IMR-90 (cell line): ENCODE measurements around the gene EOLA2. TPM values are rescaled to one million over a fixed set of nuclear protein-coding genes. Genes with fewer than 3 reads are reported as not detected.

Experiments used
- ATAC-seq: fragments of 200-7000 bp; cut with Tn5 transposase; 2 replicates; pipeline ENCODE4 v1.9.1; 2020; ENCODE audit warnings: low read depth, mild to moderate bottlenecking, moderate library complexity
- BruUV-seq: library from RNA; stranded (reverse); fragments of 400-500 nt; replicated peaks from 2 replicates; lab custom pipeline; 2021; lab: Mats Ljungman, UMichigan
- CTCF ChIA-PET: fragments of 300-600 bp; formaldehyde crosslinking; extraction: SDS; loops from one replicate; lab custom pipeline; 2021; ENCODE audit warnings: antibody characterized with exemption; lab: Yijun Ruan, JAX
- POLR2A ChIA-PET: fragments of 300-600 bp; sonication (Branson Sonifier 250); formaldehyde crosslinking; loops from one replicate; lab custom pipeline; 2022; ENCODE audit warnings: antibody characterized with exemption; ENCODE audit not compliant: unreplicated experiment; lab: Charles Lee
- DNase-seq: peaks from one replicate; pipeline ENCODE4 v3.0.0; 2013
- H2AFZ ChIP-seq: replicated peaks from 2 replicates; pipeline ENCODE3; 2013; ENCODE audit warnings: low read length, mild to moderate bottlenecking; ENCODE audit not compliant: poor library complexity
- H2AK5ac ChIP-seq: 2 replicates; pipeline ENCODE4 v1.6.1; 2013; ENCODE audit warnings: low read depth, low read length, inconsistent platforms
- H2AK9ac ChIP-seq: replicated peaks from 2 replicates; pipeline ENCODE3; 2013; ENCODE audit warnings: mild to moderate bottlenecking, low read depth, low read length, moderate library complexity; ENCODE audit not compliant: poor library complexity
- H2BK120ac ChIP-seq: 2 replicates; pipeline ENCODE4 v1.6.1; 2013; ENCODE audit warnings: low read depth, low read length, inconsistent platforms
- H2BK15ac ChIP-seq: 3 replicates; pipeline ENCODE4 v1.6.1; 2013; ENCODE audit warnings: low read depth, low read length, inconsistent platforms
- H2BK20ac ChIP-seq: 2 replicates; pipeline ENCODE4 v1.6.1; 2013; ENCODE audit warnings: low read depth, mild to moderate bottlenecking, inconsistent platforms, low read length, moderate library complexity
- H2BK5ac ChIP-seq: 2 replicates; pipeline ENCODE4 v1.6.1; 2013; ENCODE audit warnings: mild to moderate bottlenecking, low read depth, low read length, inconsistent platforms; ENCODE audit not compliant: poor library complexity, severe bottlenecking
- H3K14ac ChIP-seq: replicated peaks from 2 replicates; pipeline ENCODE4 v1.6.1; 2013; ENCODE audit warnings: low read depth, low read length, inconsistent platforms
- H3K18ac ChIP-seq: 2 replicates; pipeline ENCODE4 v1.6.1; 2013; ENCODE audit warnings: low read depth, low read length, control low read depth
- H3K23ac ChIP-seq: 2 replicates; pipeline ENCODE4 v1.6.1; 2013; ENCODE audit warnings: low read depth, low read length, inconsistent platforms
- H3K27ac ChIP-seq: 2 replicates; pipeline ENCODE4 v1.5.1; 2013; ENCODE audit warnings: mild to moderate bottlenecking, control low read depth, low read length; ENCODE audit not compliant: insufficient read depth
- H3K27me3 ChIP-seq: 2 replicates; pipeline ENCODE4 v1.6.1; 2013; ENCODE audit warnings: low read length; ENCODE audit not compliant: control insufficient read depth, insufficient read depth
- H3K36me3 ChIP-seq: 2 replicates; pipeline ENCODE4 v1.6.1; 2013; ENCODE audit warnings: low read length, mixed read lengths; ENCODE audit not compliant: control insufficient read depth, insufficient read depth
- H3K4ac ChIP-seq: 2 replicates; pipeline ENCODE4 v1.6.1; 2013; ENCODE audit warnings: low read depth, low read length, inconsistent platforms
- H3K4me1 ChIP-seq: 2 replicates; pipeline ENCODE4 v1.6.1; 2013; ENCODE audit warnings: low read length, mixed read lengths; ENCODE audit not compliant: control insufficient read depth, insufficient read depth
- H3K4me2 ChIP-seq: 2 replicates; pipeline ENCODE4 v1.6.1; 2013; ENCODE audit warnings: low read depth, mild to moderate bottlenecking, control low read depth, low read length, moderate library complexity
- H3K4me3 ChIP-seq: 2 replicates; pipeline ENCODE4 v1.5.1; 2013; ENCODE audit warnings: low read depth, mild to moderate bottlenecking, control low read depth, low read length, moderate library complexity; ENCODE audit not compliant: insufficient read depth
- H3K56ac ChIP-seq: 2 replicates; pipeline ENCODE4 v1.6.1; 2013; ENCODE audit warnings: low read length, inconsistent platforms; ENCODE audit not compliant: insufficient read depth; ENCODE audit errors: extremely low read depth
- H3K79me1 ChIP-seq, 2 experiments: 2 replicates each; pipeline ENCODE4 v1.6.1; 2013; ENCODE audit warnings: low read length in 2 of 2, inconsistent platforms in 1 of 2, low read depth in 1 of 2
- H3K9ac ChIP-seq: 2 replicates; pipeline ENCODE4 v1.6.1; 2013; ENCODE audit warnings: low read depth, low read length, control low read depth
- H3K9me1 ChIP-seq: 2 replicates; pipeline ENCODE4 v1.6.1; 2013; ENCODE audit warnings: low read length, inconsistent platforms; ENCODE audit not compliant: insufficient read depth
- H3K9me3 ChIP-seq: 2 replicates; pipeline ENCODE4 v1.6.1; 2013; ENCODE audit warnings: low read length; ENCODE audit not compliant: control insufficient read depth, insufficient read depth
- H4K20me1 ChIP-seq: 2 replicates; pipeline ENCODE4 v1.6.1; 2013; ENCODE audit warnings: low read length, inconsistent platforms; ENCODE audit not compliant: insufficient read depth
- H4K5ac ChIP-seq: 2 replicates; pipeline ENCODE4 v1.6.1; 2013; ENCODE audit warnings: mild to moderate bottlenecking, low read depth, low read length, control low read depth
- H4K8ac ChIP-seq, 2 experiments: 2 replicates each; pipeline ENCODE4 v1.6.1; 2013; ENCODE audit warnings: low read depth in 2 of 2, low read length in 2 of 2, control low read depth in 1 of 2, inconsistent platforms in 1 of 2
- H4K91ac ChIP-seq: 2 replicates; pipeline ENCODE4 v1.6.1; 2013; ENCODE audit warnings: low read depth, low read length, inconsistent platforms; ENCODE audit not compliant: insufficient read depth
- POLR2A ChIP-seq: IDR thresholded peaks from 2 replicates; pipeline ENCODE4 v1.6.1; 2012; ENCODE audit warnings: mild to moderate bottlenecking, low read depth, low read length
- WGBS, 2 experiments: methylation state at CpG; one replicate each; pipeline versions ENCODE4 v1.1.5 to v1.1.7; 2013; ENCODE audit warnings: missing lambda C conversion rate in 2 of 2; ENCODE audit not compliant: insufficient read length in 1 of 2; ENCODE audit errors: extremely low coverage in 2 of 2; 5-methylcytosine and 5-hydroxymethylcytosine counted together
- dilution Hi-C: fragments of 300-500 bp; cut with HindIII; formaldehyde crosslinking; loops from one replicate; pipeline ENCODE4 v1.14.3; 2018; ENCODE audit warnings: low sequenced_read_pairs; ENCODE audit not compliant: unreplicated experiment
- in situ Hi-C: fragments of 300-500 bp; cut with MboI; formaldehyde crosslinking; loops from 3 replicates; pipeline ENCODE4 v1.14.3; 2019; ENCODE audit warnings: low sequenced_read_pairs, inconsistent platforms, mixed read lengths
- intact Hi-C: fragments of 100-400 bp; cut with micrococcal nuclease; formaldehyde crosslinking; loops from 2 replicates; pipeline ENCODE4 v1.10.0; 2022
- polyA plus RNA-seq, 3 experiments: library from polyadenylated mRNA; depleted of rRNA; stranded (reverse); fragments of >200 nt; gene quantifications; 2 replicates each; pipeline ENCODE4 v1.2.3, GENCODE V29; 2012; ENCODE audit warnings: low replicate concordance in 1 of 3
- total RNA-seq: library from RNA; depleted of rRNA; stranded (reverse); fragments of >200 nt; gene quantifications from 2 replicates; pipeline ENCODE4 v1.2.3, GENCODE V29; 2012

EOLA2 gene
- total and polyA plus RNA-seq, 2 of the 4 experiments (the other 2 are of a cell fraction): 23.7 to 46.5 TPM

GRCh38 chrX:149979126-149979644 lies 40.9 kb upstream of the EOLA2 start:
- H2AK5ac ChIP-seq: no peak overlapping the region
- POLR2A ChIA-PET: no interaction called here
- H3K23ac ChIP-seq: no peak overlapping the region
- no peaks in the 10 kb centered on the region for H3K27me3 ChIP-seq
- no peak overlapping the region for H3K18ac ChIP-seq
- intact Hi-C loops (no loop called here), in situ Hi-C loops (no loop called here), dilution Hi-C loops (no loop called here)
- H3K79me1 ChIP-seq: no peaks in the 10 kb centered on the region
- no peak overlapping the region for H2BK120ac ChIP-seq
- no peaks in the 10 kb centered on the region for H4K20me1 ChIP-seq
- H3K4ac ChIP-seq: no peak overlapping the region
- H3K4me2 ChIP-seq: no peak overlapping the region
- no peaks in the 10 kb centered on the region for H3K36me3 ChIP-seq
- no peak overlapping the region for H3K27ac ChIP-seq
- H3K14ac ChIP-seq: no peak overlapping the region
- H3K56ac ChIP-seq: no peak overlapping the region
- BruUV-seq: no TSS peak
- TF ChIP-seq POLR2A: no peak
- H3K4me1 ChIP-seq: no peaks in the 10 kb centered on the region
- H2AK9ac ChIP-seq: no peak overlapping the region
- DNase-seq (no peak), ATAC-seq (no peak)
- WGBS, 2 experiments: no CpG with 5 or more reads among the region's 3 CpGs
- H2BK15ac ChIP-seq: no peak overlapping the region
- no peak overlapping the region for H3K4me3 ChIP-seq
- H3K9me3 ChIP-seq: no peaks in the 10 kb centered on the region
- no peak overlapping the region for H4K91ac ChIP-seq
- no peak overlapping the region for H4K5ac ChIP-seq
- no peak overlapping the region for H4K8ac ChIP-seq
- no peak overlapping the region for H2BK20ac ChIP-seq
- H2AFZ ChIP-seq: no peak overlapping the region
- no peak overlapping the region for H2BK5ac ChIP-seq
- no peak overlapping the region for H3K9ac ChIP-seq
- CTCF ChIA-PET: no interaction called here
- no peaks in the 10 kb centered on the region; the same call in 1 of the 2 replicates for H3K9me1 ChIP-seq
